Glutamatergic neuron (in vitro differentiated cells): Measurements from ENCODE around the gene PDE6A. TPM values are rescaled to one million over a fixed set of nuclear protein-coding genes. Genes with fewer than 3 reads are reported as not detected.
A peak's percentile ranks its signal among the peaks of the same experiment; 100 is the strongest.

Experiments used
- DNase-seq: peaks from one replicate; pipeline ENCODE4 v3.0.0; 2022
- H3K27ac Mint-ChIP-seq: one replicate; pipeline ENCODE4 v1.8.0; 2020; ENCODE audit warnings: mild to moderate bottlenecking, mixed read lengths, inconsistent platforms; ENCODE audit not compliant: unreplicated experiment
- H3K27me3 Mint-ChIP-seq: one replicate; pipeline ENCODE4 v1.8.0; 2020; ENCODE audit warnings: mild to moderate bottlenecking, moderate library complexity, mixed read lengths, inconsistent platforms; ENCODE audit not compliant: unreplicated experiment
- H3K36me3 Mint-ChIP-seq: one replicate; pipeline ENCODE4 v1.8.0; 2020; ENCODE audit warnings: mild to moderate bottlenecking, mixed read lengths, inconsistent platforms; ENCODE audit not compliant: unreplicated experiment
- H3K4me1 Mint-ChIP-seq: one replicate; pipeline ENCODE4 v1.8.0; 2020; ENCODE audit warnings: mild to moderate bottlenecking, low read depth, mixed read lengths, inconsistent platforms; ENCODE audit not compliant: unreplicated experiment
- H3K4me3 Mint-ChIP-seq: one replicate; pipeline ENCODE4 v1.8.0; 2020; ENCODE audit warnings: mild to moderate bottlenecking, mixed read lengths, inconsistent platforms; ENCODE audit not compliant: unreplicated experiment
- H3K9me3 Mint-ChIP-seq: one replicate; pipeline ENCODE4 v1.8.0; 2020; ENCODE audit warnings: mild to moderate bottlenecking, moderate library complexity, mixed read lengths, inconsistent platforms; ENCODE audit not compliant: unreplicated experiment
- CTCF ChIP-seq: fragments of 200-600 bp; sonication (generic); IDR thresholded peaks from one replicate; pipeline ENCODE4 v1.5.0; 2021; ENCODE audit not compliant: partially characterized antibody, unreplicated experiment
- total RNA-seq: library from RNA; stranded (reverse); fragmentation: NEBNext Ultra II Directional; extraction: Animal tissue kit (Norgen Biotek cat#: 25700); gene quantifications from one replicate; pipeline ENCODE4 v1.2.1, GENCODE V29; 2021; ENCODE audit not compliant: unreplicated experiment

PDE6A gene
- total RNA-seq, 1 donor from 2014 or later, result not detected

DNA sequence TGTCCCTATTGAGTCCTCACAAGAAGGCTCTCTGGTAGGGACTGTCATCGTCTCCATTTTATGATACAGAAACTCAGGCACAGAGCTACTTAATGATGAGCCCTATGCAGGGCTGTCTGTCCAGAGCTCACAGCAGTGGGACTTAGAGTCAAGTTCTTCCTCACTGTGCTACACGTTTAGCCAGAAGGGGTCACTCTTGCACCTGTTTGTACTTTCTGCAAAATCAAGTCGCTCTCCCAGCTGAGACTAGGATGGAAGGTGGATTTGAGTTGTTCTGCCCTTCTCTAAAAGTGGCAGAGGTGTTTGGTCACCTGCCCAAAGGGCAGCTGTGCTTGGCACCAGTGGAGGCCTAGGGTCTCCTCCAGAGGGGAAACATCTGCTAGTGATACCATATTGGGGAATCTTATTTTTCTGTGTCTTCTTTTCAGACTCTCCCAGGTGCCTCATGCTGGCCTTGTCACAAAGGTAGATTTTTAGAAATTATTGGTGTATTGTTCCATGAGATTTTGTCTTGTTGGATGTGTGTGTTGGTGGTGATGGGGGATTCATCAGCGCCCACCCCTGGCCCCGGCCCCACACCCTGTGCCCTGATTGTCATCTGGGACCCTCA lies 110.2 kb downstream of the PDE6A start:
- H3K27ac Mint-ChIP-seq, result no peak overlapping the region
- peak; percentile 65 for DNase-seq
- peak; percentile 61 for TF ChIP-seq CTCF
- no peak overlapping the region for H3K4me3 Mint-ChIP-seq
- no peaks in the 10 kb centered on the region for H3K4me1 Mint-ChIP-seq
- H3K9me3 Mint-ChIP-seq, result no peaks in the 10 kb centered on the region
- no peaks in the 10 kb centered on the region for H3K36me3 Mint-ChIP-seq
- H3K27me3 Mint-ChIP-seq, result peaks cover 7% of the 10 kb centered on the region

- Mint-ChIP-seq H3K27ac (no peak overlapping the region), H3K4me1 (no peaks in the 10 kb centered on the region), H3K4me3 (no peak overlapping the region), H3K36me3 (no peaks in the 10 kb centered on the region), H3K27me3 (peaks cover 7% of the 10 kb centered on the region), H3K9me3 (no peaks in the 10 kb centered on the region)
- no peak for TF ChIP-seq CTCF
- no peak for DNase-seq
Measured at GRCh38 chr5:149833116-149833827, 111.3 kb downstream of the PDE6A start.

DNA sequence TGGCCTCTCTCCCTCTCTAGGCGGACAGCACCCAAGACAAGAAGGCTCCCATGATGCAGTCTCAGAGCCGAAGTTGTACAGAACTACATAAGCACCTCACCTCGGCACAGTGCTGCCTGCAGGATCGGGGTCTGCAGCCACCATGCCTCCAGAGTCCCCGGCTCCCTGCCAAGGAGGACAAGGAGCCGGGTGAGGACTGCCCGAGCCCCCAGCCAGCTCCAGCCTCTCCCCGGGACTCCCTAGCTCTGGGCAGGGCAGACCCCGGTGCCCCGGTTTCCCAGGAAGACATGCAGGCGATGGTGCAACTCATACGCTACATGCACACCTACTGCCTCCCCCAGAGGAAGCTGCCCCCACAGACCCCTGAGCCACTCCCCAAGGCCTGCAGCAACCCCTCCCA lies 112.0 kb downstream of the PDE6A start:
- no peak for DNase-seq
- Mint-ChIP-seq H3K27ac (no peak overlapping the region), H3K4me1 (no peaks in the 10 kb centered on the region), H3K36me3 (no peaks in the 10 kb centered on the region), H3K9me3 (no peaks in the 10 kb centered on the region), H3K27me3 (peaks cover 7% of the 10 kb centered on the region), H3K4me3 (no peak overlapping the region)
- TF ChIP-seq CTCF, result no peak

GRCh38 chr5:149831492-149831891 lies 113.1 kb downstream of the PDE6A start:
- H3K27me3 Mint-ChIP-seq, result peaks cover 9% of the 10 kb centered on the region
- H3K4me3 Mint-ChIP-seq, result no peak overlapping the region
- DNase-seq, result no peak
- H3K27ac Mint-ChIP-seq, result no peak overlapping the region
- H3K4me1 Mint-ChIP-seq, result peaks cover 3% of the 10 kb centered on the region
- H3K9me3 Mint-ChIP-seq, result no peaks in the 10 kb centered on the region
- no peak for TF ChIP-seq CTCF
- H3K36me3 Mint-ChIP-seq, result no peaks in the 10 kb centered on the region

DNA sequence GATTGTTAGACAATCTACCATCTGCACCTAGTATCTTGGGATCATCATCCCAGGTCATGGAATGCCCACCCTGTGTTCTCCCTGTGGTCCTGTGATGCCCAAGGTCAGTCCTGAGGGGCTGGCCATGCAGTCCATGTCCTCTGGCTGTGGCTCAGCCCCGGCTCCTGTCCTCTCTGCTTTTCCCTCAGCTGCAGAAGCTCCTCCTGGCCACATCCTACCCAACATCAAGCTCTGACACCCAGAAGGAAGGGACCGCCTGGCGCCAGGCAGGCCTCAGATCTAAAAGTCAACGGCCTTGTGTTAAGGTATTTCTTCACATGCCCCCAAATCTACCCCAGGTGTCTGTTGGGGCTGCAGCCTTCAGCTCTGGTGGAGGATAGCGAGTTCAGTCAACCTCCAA lies 114.0 kb downstream of the PDE6A start:
- Mint-ChIP-seq H3K9me3 (no peaks in the 10 kb centered on the region), H3K36me3 (no peaks in the 10 kb centered on the region), H3K4me3 (no peak overlapping the region), H3K27me3 (peaks cover 6% of the 10 kb centered on the region), H3K4me1 (peaks cover 3% of the 10 kb centered on the region), H3K27ac (no peak overlapping the region)
- TF ChIP-seq CTCF, result no peak
- DNase-seq, result no peak
